Measurements from ENCODE around the gene LIPT2.

The LIPT2 gene

DNA sequence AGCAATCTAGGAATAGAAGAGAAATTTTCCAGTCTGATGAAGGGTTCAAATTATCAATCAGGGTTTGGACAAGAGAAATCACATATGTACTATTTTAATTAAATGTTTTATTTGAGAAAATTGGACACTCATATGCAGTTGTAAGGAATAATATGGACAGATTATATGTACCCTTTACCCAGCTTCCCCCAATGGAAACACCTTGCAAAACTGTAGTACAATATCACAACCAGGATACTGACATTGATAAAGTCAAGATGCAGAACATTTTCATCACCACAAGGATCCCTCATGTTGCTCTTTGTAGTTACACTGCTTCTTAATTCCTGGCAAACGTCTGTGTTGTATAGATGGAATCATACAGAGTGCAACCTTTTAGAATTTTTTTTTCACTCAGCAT lies 1.4 kb upstream of the LIPT2 start:
- DNase-seq (ENCODE audit: low read depth), result no peak

DNA sequence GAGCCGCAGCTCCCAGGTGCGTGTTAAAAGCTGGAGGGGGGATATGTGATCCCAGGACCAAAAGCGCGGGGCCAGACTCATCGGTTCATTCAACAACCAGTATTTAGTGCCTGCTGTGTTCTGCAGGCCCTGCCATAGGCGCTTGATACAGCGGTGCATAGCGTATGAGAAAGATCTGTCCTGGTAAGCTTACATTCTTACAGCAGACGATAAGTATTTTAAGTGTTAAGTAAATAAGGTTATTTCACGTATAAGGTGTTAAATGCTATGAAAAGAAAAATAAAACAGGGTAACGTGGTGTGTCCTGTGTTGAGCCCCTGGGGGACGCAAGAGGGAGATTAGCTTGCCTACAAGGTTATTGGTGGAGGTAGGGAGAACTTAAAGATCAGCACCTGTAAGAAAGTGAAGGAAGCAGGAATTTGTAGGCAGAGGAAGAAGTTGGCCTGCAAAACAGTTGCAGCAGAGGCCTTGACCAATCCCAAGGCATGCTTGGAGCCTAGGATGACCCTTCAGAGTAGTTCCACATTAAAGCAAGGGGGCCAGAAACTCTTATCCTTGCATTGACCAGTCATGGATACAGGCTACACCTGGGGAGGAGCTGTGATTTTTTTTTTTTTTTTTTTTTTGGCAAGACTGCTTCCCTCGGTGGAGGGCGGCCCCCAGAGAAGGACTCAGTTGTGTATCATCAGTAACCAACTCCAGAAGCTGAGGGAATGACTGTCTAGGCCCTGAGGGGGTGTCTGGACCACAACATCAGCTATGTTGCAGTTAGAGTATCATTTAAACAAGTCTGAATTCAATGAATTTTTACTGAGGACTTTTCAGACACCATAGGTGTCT lies 487 bp upstream of the LIPT2 start:
- no peak for DNase-seq (ENCODE audit: low read depth)

DNA sequence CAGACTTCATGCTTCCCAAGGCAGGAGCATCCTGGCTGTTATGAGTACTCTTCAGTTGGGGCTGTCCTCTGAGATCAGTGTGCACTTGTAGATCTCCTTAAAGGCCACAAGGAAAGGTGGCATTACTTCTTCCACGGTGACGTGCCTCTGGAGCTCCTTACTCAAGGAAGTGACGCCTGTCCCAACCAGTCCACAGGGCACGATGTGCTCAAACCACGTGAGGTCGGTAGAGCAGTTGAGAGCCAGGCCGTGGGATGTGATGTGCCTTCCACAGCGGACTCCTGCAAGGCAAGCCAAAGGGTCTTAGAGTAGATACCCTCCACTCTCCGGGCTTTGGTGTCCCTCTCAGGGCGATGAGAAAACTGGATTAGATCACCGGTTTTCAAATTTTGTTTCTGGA lies 1.4 kb downstream of the LIPT2 start:
- no peak for DNase-seq (ENCODE audit: low read depth)

DNA sequence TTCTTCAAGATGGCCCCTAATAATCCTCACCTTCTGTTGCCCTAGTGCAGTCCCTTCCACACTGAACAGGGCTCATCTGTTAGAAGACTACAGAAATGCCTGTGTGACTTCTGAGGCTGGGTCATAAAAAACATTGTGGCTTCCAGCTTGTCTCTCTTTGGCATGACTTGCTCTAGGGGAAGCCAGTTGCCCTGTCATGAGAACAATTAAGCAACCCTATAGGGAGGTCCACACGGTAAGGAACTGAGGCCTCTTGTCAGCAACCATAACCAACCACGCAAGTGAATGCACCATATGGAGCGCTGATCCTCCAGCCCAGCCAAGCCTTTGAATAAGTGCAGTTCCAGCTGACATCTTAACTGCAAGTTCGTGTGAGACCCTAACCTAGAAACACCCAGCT lies 2.6 kb downstream of the LIPT2 start:
- DNase-seq (ENCODE audit: low read depth), result no peak

DNA sequence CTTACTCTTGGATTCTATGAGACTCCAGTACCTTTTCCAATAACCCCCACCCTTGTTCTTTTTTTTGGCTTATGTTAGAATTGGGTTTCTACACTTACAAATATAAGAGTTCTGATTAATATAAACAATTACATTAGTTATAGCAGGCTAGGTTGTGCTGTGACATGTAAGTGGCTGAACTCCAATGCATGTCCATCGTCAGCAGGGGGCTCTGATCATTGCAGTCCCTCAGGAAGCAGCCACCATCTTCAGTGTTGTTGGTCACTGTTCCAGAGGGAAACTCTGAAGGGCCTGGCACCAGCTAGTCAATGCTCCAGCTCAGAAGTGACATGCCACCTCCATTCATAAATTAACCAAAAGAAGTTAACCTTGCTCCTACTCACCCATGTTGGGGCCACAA lies 5.6 kb downstream of the LIPT2 start:
- no peak for DNase-seq (ENCODE audit: low read depth)

DNA sequence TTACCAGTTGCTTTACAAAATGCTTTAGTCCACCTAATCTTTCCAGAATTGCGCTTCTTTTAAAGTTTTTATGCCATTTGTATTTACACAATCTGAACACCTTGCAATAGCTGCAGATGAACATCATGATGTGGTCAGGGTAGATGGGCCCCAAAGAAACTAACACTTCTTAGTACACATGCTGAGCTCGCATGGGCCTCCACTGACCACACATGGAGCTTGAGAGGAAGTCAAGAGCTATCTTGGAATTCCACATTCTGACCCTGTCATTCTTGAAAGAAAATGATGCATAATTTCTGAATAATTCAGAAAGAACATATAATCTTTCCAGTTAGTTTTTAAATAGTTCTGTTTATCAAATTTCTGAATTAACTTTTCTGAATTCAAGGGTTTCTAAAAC lies 7.7 kb downstream of the LIPT2 start:
- DNase-seq (ENCODE audit: low read depth), result no peak

DNA sequence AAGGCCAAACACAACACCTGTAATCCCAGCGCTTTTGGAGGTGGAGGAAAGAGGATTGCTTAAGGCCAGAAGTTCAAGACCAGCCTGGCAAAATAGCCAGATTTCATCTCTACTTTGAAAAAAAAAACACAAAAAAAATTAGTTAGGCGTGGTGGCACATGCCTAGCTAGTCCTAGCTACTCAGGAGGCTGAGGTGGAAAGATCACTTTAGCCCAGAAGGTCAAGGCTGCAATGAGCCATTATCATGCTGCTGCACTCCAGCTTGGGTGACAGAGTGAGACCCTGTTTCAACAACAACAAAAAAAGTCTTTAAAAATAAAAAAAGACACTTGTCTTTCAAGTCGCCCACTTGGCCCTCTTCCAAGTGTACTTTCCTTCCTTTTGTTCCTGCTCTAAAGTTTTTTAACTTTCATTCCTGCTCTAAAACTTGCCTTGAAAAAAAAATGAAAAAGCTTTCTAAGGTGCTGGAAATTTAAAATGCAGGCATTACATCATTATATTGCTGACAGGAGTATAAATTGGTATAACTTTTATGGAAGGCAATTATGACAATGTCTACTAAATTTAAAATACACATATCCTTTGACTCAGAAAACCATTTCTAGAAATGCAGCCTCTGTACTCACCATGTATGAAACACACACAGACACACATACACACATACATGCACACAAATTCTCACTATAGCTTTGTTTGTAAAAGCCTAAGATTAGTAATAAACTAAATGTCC lies 12.7 kb downstream of the LIPT2 start:
- no peak for DNase-seq (ENCODE audit: low read depth)

DNA sequence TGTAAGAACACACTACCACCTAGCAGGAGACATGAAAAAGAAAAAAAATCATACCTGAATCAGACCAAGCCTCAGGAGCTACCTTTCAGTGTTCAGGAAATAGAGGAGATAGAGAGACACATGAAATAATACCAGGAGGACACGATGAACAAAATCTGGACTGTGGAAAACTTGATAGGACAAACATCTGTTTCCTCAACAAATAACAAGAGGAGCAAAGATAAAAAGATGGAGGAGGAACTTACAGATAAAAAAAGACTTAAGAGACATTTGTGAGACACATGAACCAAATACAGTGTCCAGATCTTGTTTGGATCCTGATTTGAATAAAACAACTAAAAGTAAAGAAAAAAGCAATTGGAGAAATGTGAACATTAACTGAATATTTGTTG lies 13.8 kb downstream of the LIPT2 start:
- no peak for DNase-seq (ENCODE audit: low read depth)

DNA sequence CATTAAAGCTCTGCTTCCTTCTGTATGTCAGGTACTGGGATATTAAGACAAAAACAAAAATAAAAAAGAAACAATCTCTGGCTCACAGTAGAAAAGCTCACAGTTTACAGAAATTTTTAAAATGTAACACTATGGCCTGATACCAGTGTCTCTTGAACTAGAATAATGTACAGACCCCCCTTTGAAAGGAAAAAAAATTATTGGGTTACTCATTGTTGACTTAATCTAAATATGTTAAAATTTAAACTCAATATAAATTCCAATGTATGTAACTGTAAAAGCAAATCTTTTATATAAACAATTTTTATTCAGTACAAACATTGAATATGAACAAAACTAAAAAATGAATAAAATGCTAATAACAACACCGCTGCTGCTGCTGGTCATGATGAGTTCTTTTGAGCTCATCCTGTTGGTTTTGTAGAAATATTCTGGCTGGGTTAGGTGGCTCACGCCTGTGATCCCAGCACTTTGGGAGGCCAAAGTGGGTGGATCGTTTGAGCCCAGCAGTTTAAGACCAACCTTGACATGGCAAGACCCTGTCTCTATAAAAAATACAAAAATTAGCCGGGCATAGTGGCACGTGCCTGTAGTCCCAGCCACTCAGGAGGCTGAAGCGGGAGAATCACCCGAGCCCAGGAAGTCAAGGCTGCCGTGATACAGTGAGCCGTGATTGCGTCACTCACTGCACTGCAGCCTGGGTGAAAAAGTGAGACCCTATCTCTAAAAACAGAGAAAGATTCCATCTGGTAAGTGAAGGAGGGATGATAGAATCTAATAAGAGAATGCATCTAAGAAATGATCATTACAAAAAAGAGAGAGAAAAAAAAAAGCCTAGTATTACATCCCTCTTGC lies 14.4 kb downstream of the LIPT2 start:
- no peak for DNase-seq (ENCODE audit: low read depth)

DNA sequence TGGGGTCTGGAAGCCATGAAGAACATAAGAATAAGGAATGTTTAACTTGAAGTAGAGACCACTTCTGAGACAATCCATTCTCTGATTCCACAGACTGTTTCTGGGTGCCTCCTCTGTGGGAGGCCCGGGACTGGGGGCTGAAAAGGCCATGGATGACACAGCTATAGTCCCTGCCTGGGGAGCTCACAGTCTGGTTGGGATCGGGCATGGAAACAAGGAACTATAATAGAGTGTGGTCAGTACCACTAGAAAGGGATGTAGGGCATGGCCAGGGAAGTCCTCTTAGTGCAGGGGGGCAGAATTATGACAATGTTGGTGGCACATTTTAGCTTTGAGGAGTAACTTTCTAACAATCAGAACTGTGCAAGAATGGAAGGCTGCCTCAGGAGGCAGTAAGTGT lies 17.0 kb downstream of the LIPT2 start:
- DNase-seq (ENCODE audit: low read depth), result no peak

DNA sequence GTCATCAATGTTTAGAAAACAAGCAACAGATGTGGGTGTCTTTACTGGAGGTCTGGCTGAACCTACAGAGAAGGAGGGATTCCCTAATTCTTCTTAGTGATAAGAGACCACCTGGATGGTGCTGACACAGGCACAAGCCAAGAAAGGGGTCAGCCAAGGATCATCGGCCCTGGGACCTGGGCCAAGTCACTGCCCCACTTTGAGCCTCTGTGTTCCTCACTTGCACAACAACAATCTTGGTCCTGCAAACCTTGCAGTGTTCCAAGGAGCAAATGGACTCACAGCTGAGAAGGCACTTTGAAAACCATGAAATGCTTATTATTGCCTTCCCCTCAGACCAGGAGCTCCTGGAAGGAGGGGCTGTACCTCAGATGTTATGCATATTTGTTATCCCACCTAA lies 19.2 kb downstream of the LIPT2 start:
- DNase-seq (ENCODE audit: low read depth), result no peak

DNA sequence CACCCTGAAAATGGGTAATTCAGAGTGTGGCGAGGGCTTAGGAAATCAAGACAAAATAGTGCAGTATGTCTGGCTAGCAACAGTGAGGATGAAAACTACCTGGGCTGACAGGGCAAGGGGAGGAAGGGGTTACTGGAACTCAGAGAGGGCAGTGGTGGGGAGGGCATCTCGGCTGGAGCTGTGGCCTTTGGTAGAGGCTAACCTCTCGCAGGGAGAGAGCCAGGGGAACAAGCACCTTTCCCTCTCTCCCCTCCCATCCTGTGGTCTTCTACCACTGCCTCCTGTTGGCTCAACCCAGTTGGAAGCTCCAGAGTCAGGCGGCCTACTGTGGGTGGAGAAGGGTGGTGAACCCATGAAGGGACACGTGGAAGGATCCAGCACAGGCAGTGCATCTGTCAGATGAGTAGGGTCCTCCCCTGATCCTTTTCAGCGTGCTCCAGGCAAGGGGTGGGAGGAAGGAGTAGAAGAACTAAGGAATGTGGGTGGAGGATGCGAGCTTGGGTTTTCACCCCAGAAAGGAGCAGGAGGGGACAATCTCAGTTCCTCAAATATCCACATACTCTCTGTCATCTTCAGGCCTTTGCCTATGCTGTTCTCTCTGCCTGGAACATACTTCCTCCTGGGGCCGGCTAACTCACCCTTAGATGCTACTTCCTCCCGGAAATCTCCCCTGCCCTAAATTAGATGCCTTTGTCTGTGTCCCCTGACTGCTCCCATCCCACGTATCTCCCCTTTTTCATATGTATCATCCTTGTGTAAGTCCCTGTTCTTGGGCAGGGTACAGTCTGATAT lies 19.9 kb downstream of the LIPT2 start:
- DNase-seq (ENCODE audit: low read depth), result no peak

DNA sequence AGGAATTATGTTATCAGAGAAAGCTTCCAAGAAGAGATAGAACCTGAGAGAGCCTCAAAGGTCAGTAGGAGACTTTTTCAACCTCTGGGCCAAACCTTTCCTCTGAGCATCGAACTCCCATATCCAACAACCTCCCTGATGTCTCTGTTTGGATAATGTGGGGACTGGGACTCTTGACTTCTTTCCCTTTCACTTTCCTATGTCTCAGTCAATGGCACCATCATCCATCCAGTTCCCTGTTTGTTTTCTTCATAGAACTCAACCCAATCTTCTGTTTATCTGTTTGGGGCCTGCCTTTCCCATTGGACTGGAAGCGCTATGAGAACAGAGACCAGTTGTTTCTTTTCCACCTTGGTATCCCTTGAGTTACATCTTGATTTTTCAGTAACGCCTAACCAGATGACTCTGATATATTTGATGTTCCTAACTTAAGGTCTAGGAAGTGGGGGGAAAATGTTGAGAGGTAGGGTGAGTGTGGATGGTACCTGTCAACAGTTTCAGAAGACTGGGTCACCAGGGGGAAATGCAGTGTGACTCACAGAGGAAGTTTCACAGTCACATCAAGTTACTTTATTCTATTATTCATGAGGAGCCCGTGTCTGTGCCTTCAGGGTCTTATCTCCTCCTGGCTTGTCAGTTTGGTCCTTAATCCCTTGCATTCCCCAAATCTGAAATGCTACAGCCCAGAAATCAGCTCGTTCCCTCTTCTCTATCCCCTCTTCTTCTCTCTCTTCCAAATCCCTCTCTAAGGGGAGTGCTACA lies 21.7 kb downstream of the LIPT2 start:
- DNase-seq (ENCODE audit: low read depth), result no peak

DNA sequence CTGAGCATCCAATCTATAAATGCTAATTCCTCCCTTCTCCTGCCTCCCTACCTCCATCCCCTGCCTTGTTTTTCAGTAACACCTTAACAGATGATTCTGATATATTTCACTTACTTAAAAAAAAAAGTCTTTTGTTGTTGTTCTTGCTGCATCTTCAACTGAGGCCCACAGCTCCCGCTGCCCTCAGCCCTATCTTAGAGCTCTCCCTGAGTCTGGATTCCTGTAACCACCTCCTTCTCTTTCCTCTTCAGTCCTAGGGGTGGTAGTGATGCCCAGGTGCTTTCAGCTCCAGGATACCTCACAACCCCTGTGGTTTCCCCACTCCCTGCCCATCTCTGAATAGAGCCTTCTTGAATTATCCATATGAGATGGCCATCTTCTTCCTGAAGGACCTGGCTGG lies 22.5 kb downstream of the LIPT2 start:
- no peak for DNase-seq (ENCODE audit: low read depth)

DNA sequence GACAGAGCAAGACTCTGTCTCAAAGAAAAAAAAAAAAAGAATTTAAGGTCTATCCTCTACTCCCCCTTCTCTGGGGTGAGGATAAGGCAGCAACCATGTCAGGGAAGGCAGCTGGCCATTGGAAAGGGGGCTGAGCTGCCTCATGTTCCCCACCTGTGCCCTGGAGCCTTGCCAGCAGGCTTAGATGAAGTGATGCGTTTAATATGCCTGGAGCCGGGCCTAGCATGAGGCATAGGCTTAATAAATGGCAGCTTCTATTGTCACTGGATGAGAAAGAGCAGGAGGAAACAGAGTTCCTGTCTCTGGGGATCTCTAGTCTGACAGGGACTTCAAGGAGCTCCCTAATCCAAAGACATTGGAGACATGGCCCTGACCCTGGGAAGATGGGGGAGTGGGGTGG lies 23.0 kb downstream of the LIPT2 start:
- no peak for DNase-seq (ENCODE audit: low read depth)

DNA sequence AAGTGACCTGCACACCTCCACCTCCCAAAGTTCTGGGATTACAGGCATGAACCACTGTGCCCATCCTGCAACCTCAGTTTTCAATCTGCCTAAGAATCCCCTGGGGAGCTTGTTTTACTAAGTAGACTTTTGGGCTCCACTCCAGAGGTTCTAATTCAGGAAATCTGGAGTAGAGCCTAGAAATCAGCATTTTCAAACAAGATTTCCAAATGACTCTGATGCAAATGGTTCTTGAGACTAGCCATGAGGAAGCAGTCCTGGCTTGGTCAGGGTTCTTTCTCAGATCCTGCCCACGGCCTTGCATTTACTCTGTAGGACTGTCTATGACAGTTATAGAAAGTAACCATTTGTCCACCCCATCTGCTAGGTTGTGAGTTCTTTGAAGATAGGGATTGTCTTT lies 24.6 kb downstream of the LIPT2 start:
- DNase-seq (ENCODE audit: low read depth), result no peak

DNA sequence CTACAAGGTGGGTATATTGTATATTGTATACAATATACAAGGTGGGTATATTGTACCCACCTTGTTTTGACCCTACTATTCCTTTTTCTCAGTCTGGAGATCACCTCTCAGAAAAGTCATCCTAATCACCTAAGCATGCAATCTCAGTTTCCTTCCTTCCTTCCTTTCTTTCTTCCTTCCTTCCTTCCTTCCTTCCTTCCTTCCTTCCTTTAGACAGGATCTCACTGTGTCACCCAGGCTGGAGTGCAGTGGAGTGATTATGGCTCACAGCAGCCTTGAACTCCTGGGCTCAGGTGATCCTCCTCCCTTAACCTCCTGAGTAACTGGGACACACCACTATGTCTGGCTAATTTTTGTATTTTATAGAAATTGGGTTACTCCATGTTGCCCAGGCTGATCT lies 25.0 kb downstream of the LIPT2 start:
- no peak for DNase-seq (ENCODE audit: low read depth)

DNA sequence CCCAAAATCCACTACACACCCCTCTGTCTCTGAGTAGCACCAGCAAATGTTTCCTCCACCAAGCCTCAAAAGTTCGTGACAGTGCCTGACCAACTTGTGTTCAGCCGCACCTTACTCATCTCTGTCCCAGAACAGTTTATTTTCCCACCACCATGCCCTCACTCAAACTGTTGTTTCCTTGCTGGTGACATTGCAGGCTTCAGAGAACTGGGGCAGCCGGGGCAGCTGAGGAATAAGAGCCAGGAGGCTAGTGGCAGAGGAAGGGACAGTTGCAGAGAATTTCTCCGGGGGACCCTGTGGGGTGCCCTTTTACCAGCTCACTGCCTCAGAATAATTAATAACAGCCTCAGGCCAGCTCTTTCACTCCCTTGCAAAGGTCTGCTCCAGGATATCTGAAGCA lies 25.5 kb downstream of the LIPT2 start:
- DNase-seq (ENCODE audit: low read depth), result no peak

DNA sequence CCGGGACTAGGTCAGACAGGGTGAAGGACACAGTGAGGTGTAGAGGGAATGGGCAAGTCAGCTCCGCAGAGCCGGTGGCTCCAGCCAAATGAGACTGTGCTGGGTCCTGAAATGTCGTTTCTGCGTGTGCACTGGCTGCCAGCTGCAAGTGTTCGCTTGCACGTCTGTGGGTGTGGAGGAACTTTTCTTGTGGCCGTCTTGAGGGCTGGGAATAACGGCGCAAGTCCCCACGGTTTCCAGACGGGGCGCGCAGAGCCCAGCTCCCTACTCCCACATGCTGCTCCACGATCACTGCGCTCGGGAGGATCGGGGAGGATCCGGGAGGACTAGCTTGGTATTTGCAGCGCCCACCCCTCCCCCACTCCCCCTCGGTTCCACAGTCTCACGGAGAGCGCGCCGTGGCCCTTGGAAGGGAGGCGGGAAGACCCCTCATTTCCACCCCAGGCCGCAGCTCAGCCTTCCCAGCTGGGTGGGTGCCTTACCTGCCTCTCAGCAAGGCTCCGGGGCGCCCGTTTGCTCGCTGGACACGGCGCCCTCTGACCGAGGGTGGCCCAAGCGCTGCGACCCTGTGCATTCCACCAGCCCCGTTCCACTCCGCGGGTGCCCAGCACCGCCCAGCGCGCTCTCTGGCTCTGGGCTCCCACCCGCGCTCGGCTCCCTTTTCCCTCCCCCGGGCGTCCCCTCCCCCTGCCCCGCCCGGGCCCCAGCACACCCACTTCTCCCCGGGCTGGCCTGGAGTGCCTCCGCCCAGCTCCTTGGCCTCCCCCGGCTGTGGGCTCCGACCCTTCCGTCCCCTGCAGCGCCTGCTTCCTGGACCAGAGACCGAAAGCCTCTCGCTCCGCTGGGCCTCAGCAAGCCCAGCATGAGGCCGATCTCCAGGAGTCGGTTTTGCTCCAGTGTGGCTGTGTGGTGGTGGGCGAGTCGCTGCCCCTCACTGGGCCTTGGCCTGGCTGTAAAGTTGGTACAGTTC lies 26.3 kb downstream of the LIPT2 start, which contains the start of gene KCNE3:
KCNE3 (minus strand) TSS at position 634 of the 970 bp plus-strand sequence. CDS start 9,986 bp downstream, outside the sequence.
- DNase-seq (ENCODE audit: low read depth), result no peak

DNA sequence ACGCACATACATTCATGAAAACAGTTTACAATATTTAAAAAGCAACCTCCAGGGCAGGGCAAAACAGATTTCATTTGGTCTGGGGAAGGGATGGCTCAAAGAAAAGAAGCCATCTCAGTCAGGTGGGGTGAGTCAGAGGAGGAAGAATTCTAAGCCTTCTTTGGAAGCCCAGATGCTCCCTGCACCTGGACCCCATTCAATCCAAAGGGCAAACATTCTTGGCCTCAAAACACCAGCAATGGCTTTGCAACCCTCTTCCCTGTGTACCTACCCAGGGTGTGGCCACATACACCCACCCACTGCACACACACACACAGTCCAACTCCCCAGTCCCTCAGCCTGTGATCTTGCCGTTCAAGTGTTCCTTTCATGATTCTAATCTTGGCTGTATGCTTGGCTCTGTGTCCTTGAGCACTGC lies 28.2 kb downstream of the LIPT2 start:
- no peak for DNase-seq (ENCODE audit: low read depth)
